Measurements from ENCODE around the gene CFAP46. TPM values are rescaled to one million over a fixed set of nuclear protein-coding genes. Genes with fewer than 3 reads are reported as not detected.

Gene CFAP46
- total RNA-seq, 2 experiments from 2014 or later = not detected

DNA sequence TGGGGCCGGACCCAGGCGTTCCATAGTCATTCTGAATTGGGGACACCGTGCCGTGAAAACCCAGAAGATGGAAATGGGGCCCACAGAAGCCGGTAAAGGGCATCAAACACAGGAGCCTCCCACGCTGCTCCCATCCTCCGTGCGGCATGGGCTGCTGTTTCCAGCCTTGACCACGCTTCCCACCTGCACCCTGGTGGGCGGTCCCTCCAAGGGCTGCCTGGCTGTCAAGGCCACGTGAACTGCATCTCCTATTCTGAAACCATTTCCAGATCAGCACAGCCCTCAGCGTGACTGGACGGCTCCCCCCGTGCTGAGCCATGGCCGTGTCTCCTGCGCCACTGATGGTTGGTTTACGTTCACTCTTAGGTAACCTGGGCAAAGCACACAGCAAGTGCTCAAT lies 14.1 kb downstream of the CFAP46 start:
- Histone ChIP-seq H3K27ac (ENCODE audit: low read depth, low read length, poor library complexity, severe bottlenecking) (no peak overlapping the region), H3K79me2 (ENCODE audit: insufficient read depth, low read depth, low read length) (no peaks in the 10 kb centered on the region), H3K9me2 (ENCODE audit: insufficient read depth, low read length) (no peaks in the 10 kb centered on the region), H4K20me1 (ENCODE audit: insufficient read depth, low read length) (no peaks in the 10 kb centered on the region), H3K4me1 (ENCODE audit: insufficient read depth, low read length, poor library complexity, severe bottlenecking) (no peaks in the 10 kb centered on the region), H2AFZ (ENCODE audit: low read length) (no peak overlapping the region), H3K9me3 (ENCODE audit: low read length) (no peaks in the 10 kb centered on the region), H3K4me2 (ENCODE audit: low read length) (no peak overlapping the region), H3K4me3 (ENCODE audit: low read depth, low read length, poor library complexity, severe bottlenecking) (no peak overlapping the region), H3K36me3 (ENCODE audit: insufficient read depth, low read length) (no peaks in the 10 kb centered on the region)
- DNase-seq (ENCODE audit: low spot score) = no peak
- TF ChIP-seq EZH2phosphoT487 (IDR thresholded peaks at IDR 0.05; ENCODE audit: borderline replicate concordance, low read depth, low read length) = no peak
- TF ChIP-seq, protein P1, sequence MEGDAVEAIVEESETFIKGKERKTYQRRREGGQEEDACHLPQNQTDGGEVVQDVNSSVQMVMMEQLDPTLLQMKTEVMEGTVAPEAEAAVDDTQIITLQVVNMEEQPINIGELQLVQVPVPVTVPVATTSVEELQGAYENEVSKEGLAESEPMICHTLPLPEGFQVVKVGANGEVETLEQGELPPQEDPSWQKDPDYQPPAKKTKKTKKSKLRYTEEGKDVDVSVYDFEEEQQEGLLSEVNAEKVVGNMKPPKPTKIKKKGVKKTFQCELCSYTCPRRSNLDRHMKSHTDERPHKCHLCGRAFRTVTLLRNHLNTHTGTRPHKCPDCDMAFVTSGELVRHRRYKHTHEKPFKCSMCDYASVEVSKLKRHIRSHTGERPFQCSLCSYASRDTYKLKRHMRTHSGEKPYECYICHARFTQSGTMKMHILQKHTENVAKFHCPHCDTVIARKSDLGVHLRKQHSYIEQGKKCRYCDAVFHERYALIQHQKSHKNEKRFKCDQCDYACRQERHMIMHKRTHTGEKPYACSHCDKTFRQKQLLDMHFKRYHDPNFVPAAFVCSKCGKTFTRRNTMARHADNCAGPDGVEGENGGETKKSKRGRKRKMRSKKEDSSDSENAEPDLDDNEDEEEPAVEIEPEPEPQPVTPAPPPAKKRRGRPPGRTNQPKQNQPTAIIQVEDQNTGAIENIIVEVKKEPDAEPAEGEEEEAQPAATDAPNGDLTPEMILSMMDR (conservative IDR thresholded peaks at IDR 0.05; ENCODE audit: low read length) = no peak
- BruUV-seq (replicated peaks) = no TSS peak
- ChIA-PET CTCF (ENCODE audit: unreplicated experiment) (no interaction called here), POLR2A (no interaction called here)
- intact Hi-C loops (cut with micrococcal nuclease; ENCODE audit: unreplicated experiment) = no loop called here

DNA sequence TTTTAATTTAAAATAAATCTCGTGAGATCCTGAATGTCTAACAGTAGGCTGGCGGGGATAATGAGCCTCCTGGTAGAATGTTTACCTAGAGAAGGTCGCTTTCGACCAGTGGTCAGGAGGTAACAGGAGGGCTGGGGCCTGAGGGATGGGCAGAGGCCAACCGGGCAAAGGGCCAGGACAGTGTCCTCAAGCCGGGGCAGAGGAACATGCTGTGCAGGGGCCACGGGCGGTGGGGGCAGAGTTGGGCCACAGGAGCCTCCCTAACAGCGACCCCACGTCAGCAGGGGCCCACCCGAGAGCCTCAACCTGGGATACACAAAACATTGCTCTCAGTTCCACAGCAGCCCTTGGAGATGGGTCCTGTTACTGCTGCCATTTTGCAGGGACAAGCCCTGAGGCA lies 14.5 kb downstream of the CFAP46 start:
- ChIA-PET POLR2A (no interaction called here), CTCF (ENCODE audit: unreplicated experiment) (no interaction called here)

More for the DNA sequence above, 14.5 kb downstream of the CFAP46 start:
- no peaks in the 10 kb centered on the region for H4K20me1 ChIP-seq (ENCODE audit: insufficient read depth, low read length)
- no peak for DNase-seq (ENCODE audit: low spot score)
- H3K9me2 ChIP-seq (ENCODE audit: insufficient read depth, low read length) = no peaks in the 10 kb centered on the region
- no peak overlapping the region for H3K4me3 ChIP-seq (ENCODE audit: low read depth, low read length, poor library complexity, severe bottlenecking)
- no peaks in the 10 kb centered on the region for H3K9me3 ChIP-seq (ENCODE audit: low read length)
- no TSS peak for BruUV-seq (replicated peaks)
- H3K4me1 ChIP-seq (ENCODE audit: insufficient read depth, low read length, poor library complexity, severe bottlenecking) = no peaks in the 10 kb centered on the region
- H3K4me2 ChIP-seq (ENCODE audit: low read length) = no peak overlapping the region
- no peak overlapping the region for H3K27ac ChIP-seq (ENCODE audit: low read depth, low read length, poor library complexity, severe bottlenecking)
- H3K79me2 ChIP-seq (ENCODE audit: insufficient read depth, low read depth, low read length) = no peaks in the 10 kb centered on the region
- intact Hi-C loops (cut with micrococcal nuclease; ENCODE audit: unreplicated experiment) = no loop called here
- TF ChIP-seq, protein P1 (conservative IDR thresholded peaks at IDR 0.05; ENCODE audit: low read length) = no peak
- TF ChIP-seq EZH2phosphoT487 (IDR thresholded peaks at IDR 0.05; ENCODE audit: borderline replicate concordance, low read depth, low read length) = no peak
- no peak overlapping the region for H2AFZ ChIP-seq (ENCODE audit: low read length)
- H3K36me3 ChIP-seq (ENCODE audit: insufficient read depth, low read length) = no peaks in the 10 kb centered on the region
